GM12872 (cell line): ENCODE results near the gene RNF215.

Experiments
- TF ChIP-seq, protein P1 (sequence below): IDR thresholded peaks from 3 replicates; pipeline ENCODE4 v1.5.1; 2011; ENCODE audit warnings: low read depth, mild to moderate bottlenecking, low read length, moderate library complexity; ENCODE audit not compliant: insufficient read depth

RNF215 gene

DNA sequence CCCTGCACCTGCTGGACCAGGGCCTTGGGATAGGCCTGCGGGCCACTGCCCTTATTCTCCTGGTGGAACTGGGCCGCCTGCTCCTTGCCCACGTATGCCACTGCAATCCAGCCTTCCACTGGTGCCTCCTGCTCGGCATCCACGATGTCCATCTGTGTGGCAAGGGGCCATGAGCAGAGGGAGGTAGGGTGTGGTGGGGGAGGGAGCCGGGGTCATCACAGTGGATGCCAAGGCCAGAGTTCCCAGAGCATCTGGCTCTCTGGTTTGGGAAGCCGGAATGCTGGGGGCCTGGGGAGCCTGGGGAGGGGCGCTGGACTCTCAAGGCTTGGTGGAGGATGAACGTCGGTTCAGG, 627 bp downstream of the RNF215 start:
- TF ChIP-seq, protein P1, sequence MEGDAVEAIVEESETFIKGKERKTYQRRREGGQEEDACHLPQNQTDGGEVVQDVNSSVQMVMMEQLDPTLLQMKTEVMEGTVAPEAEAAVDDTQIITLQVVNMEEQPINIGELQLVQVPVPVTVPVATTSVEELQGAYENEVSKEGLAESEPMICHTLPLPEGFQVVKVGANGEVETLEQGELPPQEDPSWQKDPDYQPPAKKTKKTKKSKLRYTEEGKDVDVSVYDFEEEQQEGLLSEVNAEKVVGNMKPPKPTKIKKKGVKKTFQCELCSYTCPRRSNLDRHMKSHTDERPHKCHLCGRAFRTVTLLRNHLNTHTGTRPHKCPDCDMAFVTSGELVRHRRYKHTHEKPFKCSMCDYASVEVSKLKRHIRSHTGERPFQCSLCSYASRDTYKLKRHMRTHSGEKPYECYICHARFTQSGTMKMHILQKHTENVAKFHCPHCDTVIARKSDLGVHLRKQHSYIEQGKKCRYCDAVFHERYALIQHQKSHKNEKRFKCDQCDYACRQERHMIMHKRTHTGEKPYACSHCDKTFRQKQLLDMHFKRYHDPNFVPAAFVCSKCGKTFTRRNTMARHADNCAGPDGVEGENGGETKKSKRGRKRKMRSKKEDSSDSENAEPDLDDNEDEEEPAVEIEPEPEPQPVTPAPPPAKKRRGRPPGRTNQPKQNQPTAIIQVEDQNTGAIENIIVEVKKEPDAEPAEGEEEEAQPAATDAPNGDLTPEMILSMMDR: no peak

DNA sequence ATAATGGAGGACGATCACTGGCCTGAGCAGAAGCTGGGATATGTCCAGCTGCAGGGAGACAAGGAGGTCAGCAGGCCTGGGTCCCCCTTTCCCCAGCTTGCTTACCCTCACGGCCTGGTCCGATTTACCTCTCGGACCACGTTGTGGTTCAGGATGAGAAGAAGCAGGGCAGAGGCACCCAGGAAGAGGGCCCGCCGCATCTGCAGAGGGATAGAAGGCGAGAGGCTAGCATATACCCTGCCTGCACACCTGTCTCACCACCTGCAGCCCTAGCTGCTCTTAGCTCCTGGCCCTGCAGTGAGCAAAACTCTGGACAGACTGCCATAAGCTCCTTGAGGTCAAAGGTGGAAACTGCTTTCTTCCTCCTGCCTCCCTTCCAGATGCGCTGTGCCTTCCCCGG, 1.3 kb downstream of the RNF215 start:
- TF ChIP-seq, protein P1: no peak

DNA sequence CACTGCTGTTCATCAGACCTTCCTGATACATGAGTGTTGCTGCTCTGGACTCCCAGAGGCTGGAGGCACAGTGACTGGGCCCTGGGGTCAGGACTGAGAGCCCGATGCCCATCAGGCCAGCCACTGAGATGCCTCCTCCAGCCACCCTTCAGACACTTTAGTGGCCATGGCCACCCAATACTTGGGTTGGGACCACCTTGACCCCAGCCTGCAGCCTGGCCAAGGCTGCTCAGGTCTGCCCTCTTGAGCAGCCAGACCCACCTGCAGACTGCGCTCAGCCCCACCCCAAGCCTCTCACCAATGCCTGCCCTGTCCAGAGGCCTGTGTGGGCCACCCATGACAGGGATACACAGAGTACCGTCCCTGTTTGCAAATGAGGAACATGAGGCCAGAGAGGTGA, 4.2 kb downstream of the RNF215 start:
- TF ChIP-seq, protein P1: no peak

DNA sequence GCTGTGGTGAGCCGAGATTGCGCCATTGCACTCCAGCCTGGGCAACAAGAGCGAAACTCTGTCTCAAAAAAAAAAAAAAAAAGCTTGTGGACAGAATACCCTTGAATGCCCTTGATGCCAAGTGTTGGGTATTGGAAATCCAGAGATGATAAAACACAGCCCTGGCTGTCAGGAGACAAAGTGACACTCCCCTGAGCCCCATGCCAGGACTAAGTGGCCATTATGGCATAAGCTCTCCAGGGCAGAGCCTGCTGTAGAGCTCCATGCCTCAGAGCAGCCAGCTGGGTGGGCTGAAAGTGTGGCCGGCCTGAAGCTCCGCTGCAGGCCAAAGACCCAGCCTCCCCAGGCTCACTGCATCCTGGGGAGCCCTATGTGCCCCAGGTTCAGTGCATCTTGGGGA, 4.9 kb downstream of the RNF215 start:
- TF ChIP-seq, protein P1: no peak

DNA sequence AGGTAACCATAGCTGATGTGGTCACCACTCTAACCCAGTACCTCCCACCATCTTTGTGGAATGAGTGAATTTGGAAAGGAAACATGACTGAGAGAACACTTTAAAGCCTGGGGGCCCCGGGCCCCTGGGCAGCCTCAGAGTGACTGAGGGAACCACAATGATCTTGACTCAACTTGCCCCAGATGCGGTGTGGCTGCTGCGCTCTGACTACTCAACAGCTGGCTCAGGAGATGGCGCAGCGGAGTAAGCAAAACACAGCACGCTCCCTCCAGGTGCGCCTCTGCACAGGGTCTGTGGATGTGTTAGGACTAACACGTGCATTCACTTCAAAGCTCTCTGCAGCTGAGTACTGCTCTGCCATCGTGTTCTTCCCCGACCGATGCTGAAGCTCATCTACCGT, 5.9 kb downstream of the RNF215 start:
- TF ChIP-seq, protein P1: no peak

DNA sequence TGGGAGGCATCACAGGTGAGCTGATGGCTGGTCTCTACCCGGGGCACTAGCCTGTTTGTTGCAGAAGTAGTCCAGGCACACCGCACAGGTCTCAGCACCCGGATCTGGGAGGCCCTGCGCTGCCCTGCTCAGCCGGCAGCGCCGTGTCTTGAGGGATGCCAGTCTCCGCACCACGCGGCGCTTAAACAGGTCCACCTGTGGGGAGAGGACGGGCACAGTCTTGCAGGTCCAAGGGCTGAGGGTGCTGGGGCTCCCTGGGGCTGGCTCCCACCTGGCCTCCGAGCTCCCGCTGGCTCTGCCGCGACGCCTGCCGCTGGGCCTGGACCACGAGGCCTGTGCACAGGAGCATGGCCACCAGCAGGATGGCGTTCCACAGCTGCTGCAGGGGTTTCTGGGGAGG, 7.2 kb downstream of the RNF215 start:
- TF ChIP-seq, protein P1: no peak

DNA sequence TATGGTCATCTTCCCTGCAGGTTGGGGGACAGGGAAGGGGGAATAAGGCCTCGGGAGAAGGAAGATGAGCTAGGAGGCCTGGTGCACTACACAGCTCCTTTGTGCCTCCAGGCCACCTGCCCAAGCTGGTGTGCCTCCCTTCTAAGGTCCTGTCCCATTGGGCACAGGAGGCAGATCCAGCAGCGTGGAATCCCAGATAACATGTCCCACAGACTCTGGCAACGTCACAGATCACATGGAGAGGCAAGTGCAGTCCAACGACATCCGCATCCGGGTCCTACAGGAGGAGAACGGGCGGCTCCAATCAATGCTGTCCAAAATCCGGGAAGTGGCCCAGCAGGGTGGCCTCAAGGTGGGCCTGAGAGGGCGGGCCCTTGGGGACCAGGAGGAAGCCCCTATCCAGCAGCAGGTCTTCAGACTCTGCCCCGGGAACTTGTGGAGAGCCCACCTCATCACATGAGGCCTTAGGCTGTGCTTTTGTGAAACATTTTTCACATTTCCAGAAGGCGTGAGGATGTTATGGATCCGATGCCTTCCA, 11.8 kb downstream of the RNF215 start:
- TF ChIP-seq, protein P1: no peak
